Vagina (tissue), 2 donors: ENCODE data around the gene C5orf15.

Experiments used
- CTCF ChIP-seq, 3 experiments: fragments of 450-650 bp in 2 of 3; fragments of 200-600 bp in 1 of 3; sonication (generic) in 1 of 3; IDR thresholded peaks; one replicate each; pipeline ENCODE4 v1.5.1; 2017 to 2019; ENCODE audit warnings: antibody characterized with exemption in 3 of 3, mild to moderate bottlenecking in 2 of 3, moderate library complexity in 2 of 3
- POLR2A ChIP-seq, 2 donors: fragments of 450-650 bp; IDR thresholded peaks; one replicate each; pipeline ENCODE4 v1.6.1; 2017; ENCODE audit warnings: antibody characterized with exemption in 2 of 2, mild to moderate bottlenecking in 2 of 2, moderate library complexity in 2 of 2
- POLR2AphosphoS5 ChIP-seq, 2 donors: sonication (generic); formaldehyde crosslinking; IDR thresholded peaks; one replicate each; pipeline ENCODE4 v1.9.0; 2017; ENCODE audit warnings: antibody characterized with exemption in 2 of 2, mild to moderate bottlenecking in 2 of 2, low read depth in 1 of 2; ENCODE audit not compliant: insufficient read depth in 1 of 2

- TF ChIP-seq CTCF (IDR thresholded peaks at IDR 0.05) (no peak), POLR2AphosphoS5 (IDR thresholded peaks at IDR 0.05; ENCODE audit: insufficient read depth in 1 of 2, low read depth in 1 of 2) (no peak), POLR2A (IDR thresholded peaks at IDR 0.05) (no peak)
Measured at GRCh38 chr5:133927300-133928180, 40.9 kb downstream of the C5orf15 start.
